MM.1S (cell line): ENCODE results near the gene SRC.

Source experiments
- DNase-seq: peaks from one replicate; pipeline ENCODE4 v3.0.0-alpha.2; 2015
- H2AFZ ChIP-seq: fragments of 300-600 bp; sonication (generic); 2 replicates; pipeline ENCODE4 v1.6.0; 2016; ENCODE audit warnings: antibody characterized with exemption, low read length
- H3F3A ChIP-seq: fragments of 300-600 bp; sonication (generic); 2 replicates; pipeline ENCODE4 v1.6.1; 2016; ENCODE audit warnings: mild to moderate bottlenecking, antibody characterized with exemption, low read length, moderate library complexity, mixed read lengths; ENCODE audit not compliant: insufficient read depth
- H3K27ac ChIP-seq: fragments of 300-600 bp; sonication (generic); 2 replicates; pipeline ENCODE4 v1.5.1; 2016; ENCODE audit warnings: mild to moderate bottlenecking, low read length
- H3K27me3 ChIP-seq: fragments of 300-600 bp; sonication (generic); replicated peaks from 2 replicates; pipeline ENCODE4 v1.6.0; 2016; ENCODE audit warnings: low read length; ENCODE audit not compliant: insufficient read depth
- H3K36me3 ChIP-seq: fragments of 300-600 bp; sonication (generic); replicated peaks from 2 replicates; pipeline ENCODE4 v1.6.1; 2016; ENCODE audit warnings: mild to moderate bottlenecking, low read length, mixed read lengths; ENCODE audit not compliant: insufficient read depth
- H3K4me1 ChIP-seq: fragments of 300-600 bp; sonication (generic); 2 replicates; pipeline ENCODE4 v1.6.1; 2016; ENCODE audit warnings: low read length, mixed read lengths
- H3K4me2 ChIP-seq: fragments of 300-600 bp; sonication (generic); 2 replicates; pipeline ENCODE4 v1.6.0; 2016; ENCODE audit warnings: low read depth, low read length
- H3K4me3 ChIP-seq: fragments of 300-600 bp; sonication (generic); 2 replicates; pipeline ENCODE4 v1.5.1; 2016; ENCODE audit warnings: low read length, mixed read lengths
- H3K79me2 ChIP-seq: fragments of 300-600 bp; sonication (generic); 2 replicates; pipeline ENCODE4 v1.6.1; 2016; ENCODE audit warnings: mixed run types, low read length, mixed read lengths
- H3K9ac ChIP-seq: fragments of 300-600 bp; sonication (generic); 2 replicates; pipeline ENCODE4 v1.6.1; 2016; ENCODE audit warnings: low read length, mixed read lengths
- H3K9me2 ChIP-seq: fragments of 300-600 bp; sonication (generic); replicated peaks from 2 replicates; pipeline ENCODE4 v1.6.1; 2016; ENCODE audit warnings: mild to moderate bottlenecking, low read length, mixed read lengths; ENCODE audit not compliant: insufficient read depth
- H3K9me3 ChIP-seq: fragments of 300-600 bp; sonication (generic); replicated peaks from 2 replicates; pipeline ENCODE4 v1.6.1; 2016; ENCODE audit warnings: mild to moderate bottlenecking, low read length, mixed read lengths; ENCODE audit not compliant: insufficient read depth
- H4K20me1 ChIP-seq: fragments of 300-600 bp; sonication (generic); 2 replicates; pipeline ENCODE4 v1.6.1; 2016; ENCODE audit warnings: mild to moderate bottlenecking, low read length, moderate library complexity, mixed read lengths; ENCODE audit not compliant: insufficient read depth
- CTCF ChIP-seq: fragments of 300-600 bp; sonication (generic); IDR thresholded peaks from 2 replicates; pipeline ENCODE4 v1.5.1; 2016; ENCODE audit warnings: antibody characterized with exemption, low read length, mixed read lengths
- EZH2 ChIP-seq: fragments of 300-600 bp; sonication (generic); optimal IDR thresholded peaks from 2 replicates; pipeline ENCODE3; 2017; ENCODE audit warnings: low read depth, mild to moderate bottlenecking, antibody characterized with exemption, low read length, mixed read lengths
- EZH2phosphoT487 ChIP-seq: fragments of 300-600 bp; sonication (generic); IDR thresholded peaks from 2 replicates; pipeline ENCODE4 v1.6.1; 2018; ENCODE audit warnings: antibody characterized with exemption, low read length

The SRC gene

GRCh38 chr20:37401930-37402675 is 56.2 kb downstream of the SRC start:
- no peaks in the 10 kb centered on the region for H3K9me3 ChIP-seq
- H3K4me2 ChIP-seq = no peak overlapping the region
- TF ChIP-seq CTCF = no peak
- no peak for TF ChIP-seq EZH2
- no peak for TF ChIP-seq EZH2phosphoT487
- H3K27ac ChIP-seq = no peak overlapping the region
- no peak overlapping the region for H3K9ac ChIP-seq
- no peak overlapping the region for H3K4me3 ChIP-seq
- H3K36me3 ChIP-seq = no peaks in the 10 kb centered on the region
- no peak for DNase-seq
- H3K9me2 ChIP-seq = no peaks in the 10 kb centered on the region
- H3F3A ChIP-seq = no peaks in the 10 kb centered on the region
- no peaks in the 10 kb centered on the region for H4K20me1 ChIP-seq
- H3K79me2 ChIP-seq = no peaks in the 10 kb centered on the region
- H3K27me3 ChIP-seq = no peaks in the 10 kb centered on the region
- peaks cover 5% of the 10 kb centered on the region for H3K4me1 ChIP-seq
- H2AFZ ChIP-seq = no peak overlapping the region

DNA sequence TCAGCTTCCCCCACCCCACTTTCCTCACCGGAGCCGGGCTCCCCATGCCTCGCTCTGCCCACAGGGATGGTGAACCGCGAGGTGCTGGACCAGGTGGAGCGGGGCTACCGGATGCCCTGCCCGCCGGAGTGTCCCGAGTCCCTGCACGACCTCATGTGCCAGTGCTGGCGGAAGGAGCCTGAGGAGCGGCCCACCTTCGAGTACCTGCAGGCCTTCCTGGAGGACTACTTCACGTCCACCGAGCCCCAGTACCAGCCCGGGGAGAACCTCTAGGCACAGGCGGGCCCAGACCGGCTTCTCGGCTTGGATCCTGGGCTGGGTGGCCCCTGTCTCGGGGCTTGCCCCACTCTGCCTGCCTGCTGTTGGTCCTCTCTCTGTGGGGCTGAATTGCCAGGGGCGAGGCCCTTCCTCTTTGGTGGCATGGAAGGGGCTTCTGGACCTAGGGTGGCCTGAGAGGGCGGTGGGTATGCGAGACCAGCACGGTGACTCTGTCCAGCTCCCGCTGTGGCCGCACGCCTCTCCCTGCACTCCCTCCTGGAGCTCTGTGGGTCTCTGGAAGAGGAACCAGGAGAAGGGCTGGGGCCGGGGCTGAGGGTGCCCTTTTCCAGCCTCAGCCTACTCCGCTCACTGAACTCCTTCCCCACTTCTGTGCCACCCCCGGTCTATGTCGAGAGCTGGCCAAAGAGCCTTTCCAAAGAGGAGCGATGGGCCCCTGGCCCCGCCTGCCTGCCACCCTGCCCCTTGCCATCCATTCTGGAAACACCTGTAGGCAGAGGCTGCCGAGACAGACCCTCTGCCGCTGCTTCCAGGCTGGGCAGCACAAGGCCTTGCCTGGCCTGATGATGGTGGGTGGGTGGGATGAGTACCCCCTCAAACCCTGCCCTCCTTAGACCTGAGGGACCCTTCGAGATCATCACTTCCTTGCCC is 57.4 kb downstream of the SRC start:
- no peaks in the 10 kb centered on the region for H4K20me1 ChIP-seq
- no peak for DNase-seq
- no peaks in the 10 kb centered on the region for H3K36me3 ChIP-seq

GRCh38 chr20:37404461-37404890 is 58.5 kb downstream of the SRC start:
- Histone ChIP-seq H3K9ac (no peak overlapping the region), H3F3A (no peaks in the 10 kb centered on the region), H3K9me3 (no peaks in the 10 kb centered on the region), H3K4me2 (no peak overlapping the region), H3K36me3 (no peaks in the 10 kb centered on the region), H3K79me2 (no peaks in the 10 kb centered on the region), H3K4me3 (no peak overlapping the region), H4K20me1 (no peaks in the 10 kb centered on the region), H3K27me3 (peaks cover 16% of the 10 kb centered on the region), H3K4me1 (peaks cover 9% of the 10 kb centered on the region), H3K9me2 (no peaks in the 10 kb centered on the region), H3K27ac (no peak overlapping the region), H2AFZ (no peak overlapping the region)
- DNase-seq = no peak
- TF ChIP-seq EZH2phosphoT487 = no peak
- TF ChIP-seq EZH2 = no peak
- TF ChIP-seq CTCF = no peak

More for the DNA sequence above, 57.4 kb downstream of the SRC start:
- Histone ChIP-seq H3K79me2 (no peaks in the 10 kb centered on the region), H3K9ac (no peak overlapping the region), H3K27me3 (peaks cover 11% of the 10 kb centered on the region), H3F3A (no peaks in the 10 kb centered on the region), H3K9me3 (no peaks in the 10 kb centered on the region), H3K4me1 (peaks cover 5% of the 10 kb centered on the region), H3K4me3 (no peak overlapping the region), H2AFZ (no peak overlapping the region), H3K27ac (no peak overlapping the region), H3K4me2 (no peak overlapping the region), H3K9me2 (no peaks in the 10 kb centered on the region)
- TF ChIP-seq EZH2 = no peak
